Posterior vena cava (tissue), 2 donors: Measurements from ENCODE around the gene COL15A1. TPM values are rescaled to one million over a fixed set of nuclear protein-coding genes. Genes with fewer than 3 reads are reported as not detected.

Source experiments
- DNase-seq: peaks from one replicate; pipeline ENCODE4 v3.0.0-alpha.2; 2020; ENCODE audit warnings: low spot score
- intact Hi-C, 2 donors: fragments of 100-400 bp; cut with DNase I; formaldehyde crosslinking; loops; one replicate each; pipeline versions ENCODE4 v1.14.1 to v1.14.2; 2022 to 2023
- total RNA-seq, 2 donors: library from RNA; stranded (reverse); fragmentation: NEBNext Ultra II Directional; extraction: Animal tissue kit (Norgen Biotek cat#: 25700); gene quantifications; one replicate each; pipeline ENCODE4 v1.2.1, GENCODE V29; 2021
- donor health status: DM: yes; HTN: yes; CAD: no.
- donor health status: DM: yes; HTN: yes; CAD: no.

Gene COL15A1
- total RNA-seq, 2 donors from 2014 or later: 126 to 129 TPM

GRCh38 chr9:98940276-98940675, 3.4 kb upstream of the COL15A1 start:
- intact Hi-C loops: loop anchor here in 1 of 2 donors (5.0 kb wide), 1 partner anchor 57 kb away; no protein-coding TSS in a partner anchor
- DNase-seq: no peak

GRCh38 chr9:98941946-98942523, 1.7 kb upstream of the COL15A1 start:
- intact Hi-C loops: loop anchor here in 1 of 2 donors (5.0 kb wide), 1 partner anchor 55 kb away; no protein-coding TSS in a partner anchor
- DNase-seq: no peak

GRCh38 chr9:98942906-98943681, 613 bp upstream of the COL15A1 start:
- no peak for DNase-seq
- intact Hi-C loops: loop anchor here in 1 of 2 donors (5.0 kb wide), 1 partner anchor 54 kb away; no protein-coding TSS in a partner anchor

GRCh38 chr9:98944057-98944733, 488 bp downstream of the COL15A1 start:
- peak; percentile 86 for DNase-seq
- intact Hi-C loops: loop anchor here in 1 of 2 donors (5.0 kb wide), 1 partner anchor 53 kb away; no protein-coding TSS in a partner anchor

- DNase-seq: no peak
- intact Hi-C loops: loop anchor here in 1 of 2 donors (5.0 kb wide), 1 partner anchor 53 kb away; no protein-coding TSS in a partner anchor
Observed at GRCh38 chr9:98944734-98945074, 997 bp downstream of the COL15A1 start.

GRCh38 chr9:98949565-98949964, 5.9 kb downstream of the COL15A1 start:
- intact Hi-C loops: no loop called here
- no peak for DNase-seq

GRCh38 chr9:98950262-98950661, 6.6 kb downstream of the COL15A1 start:
- intact Hi-C loops: no loop called here
- DNase-seq: no peak

- intact Hi-C loops: no loop called here
- DNase-seq: no peak
Observed at GRCh38 chr9:98951967-98952366, 8.3 kb downstream of the COL15A1 start.

- intact Hi-C loops: no loop called here
- DNase-seq: no peak
Observed at GRCh38 chr9:98953581-98954243, 10.0 kb downstream of the COL15A1 start.

GRCh38 chr9:98954244-98954610, 10.5 kb downstream of the COL15A1 start:
- intact Hi-C loops: no loop called here
- DNase-seq: no peak

- DNase-seq: no peak
- intact Hi-C loops: no loop called here
Observed at GRCh38 chr9:98955259-98955658, 11.6 kb downstream of the COL15A1 start.

- intact Hi-C loops: no loop called here
- DNase-seq: no peak
Observed at GRCh38 chr9:98957826-98958225, 14.1 kb downstream of the COL15A1 start.

GRCh38 chr9:98958271-98958984, 14.7 kb downstream of the COL15A1 start:
- intact Hi-C loops: no loop called here
- no peak for DNase-seq

GRCh38 chr9:98960409-98960808, 16.7 kb downstream of the COL15A1 start:
- DNase-seq: no peak
- intact Hi-C loops: loop anchor here (5.0 to 10.0 kb wide), 2 partner anchors 78 to 86 kb away; no protein-coding TSS in a partner anchor

- DNase-seq: no peak
- intact Hi-C loops: loop anchor here (5.0 to 10.0 kb wide), 2 partner anchors 79 to 87 kb away; no protein-coding TSS in a partner anchor
Observed at GRCh38 chr9:98961513-98962180, 17.9 kb downstream of the COL15A1 start.

GRCh38 chr9:98962181-98962560, 18.5 kb downstream of the COL15A1 start:
- no peak for DNase-seq
- intact Hi-C loops: loop anchor here (5.0 to 10.0 kb wide), 2 partner anchors 80 to 87 kb away; no protein-coding TSS in a partner anchor

GRCh38 chr9:98962861-98963260, 19.2 kb downstream of the COL15A1 start:
- intact Hi-C loops: loop anchor here (5.0 to 10.0 kb wide), 2 partner anchors 81 to 88 kb away; no protein-coding TSS in a partner anchor
- DNase-seq: no peak

GRCh38 chr9:98964201-98964600, 20.5 kb downstream of the COL15A1 start:
- intact Hi-C loops: loop anchor here (5.0 to 10.0 kb wide), 2 partner anchors 82 to 89 kb away; no protein-coding TSS in a partner anchor
- no peak for DNase-seq
